Vagina (tissue), 2 donors: Measurements from ENCODE around the gene SMCO1.

ENCODE experiments used
- CTCF ChIP-seq, 3 experiments: fragments of 450-650 bp in 2 of 3; fragments of 200-600 bp in 1 of 3; sonication (generic) in 1 of 3; IDR thresholded peaks; one replicate each; pipeline ENCODE4 v1.5.1; 2017 to 2019; ENCODE audit warnings: antibody characterized with exemption in 3 of 3, mild to moderate bottlenecking in 2 of 3, moderate library complexity in 2 of 3
- POLR2A ChIP-seq, 2 donors: fragments of 450-650 bp; IDR thresholded peaks; one replicate each; pipeline ENCODE4 v1.6.1; 2017; ENCODE audit warnings: antibody characterized with exemption in 2 of 2, mild to moderate bottlenecking in 2 of 2, moderate library complexity in 2 of 2

GRCh38 chr3:196463478-196463756 lies 51.7 kb downstream of the SMCO1 start:
- TF ChIP-seq POLR2A (IDR thresholded peaks at IDR 0.05) = no peak
- TF ChIP-seq CTCF (IDR thresholded peaks at IDR 0.05) = no peak
